ENCODE data around the gene RANBP3. TPM values are rescaled to one million over a fixed set of nuclear protein-coding genes. Genes with fewer than 3 reads are reported as not detected.

The RANBP3 gene
- polyA plus RNA-seq, 1 of the 3 experiments (the other 2 are of a cell fraction): 84.0 TPM

DNA sequence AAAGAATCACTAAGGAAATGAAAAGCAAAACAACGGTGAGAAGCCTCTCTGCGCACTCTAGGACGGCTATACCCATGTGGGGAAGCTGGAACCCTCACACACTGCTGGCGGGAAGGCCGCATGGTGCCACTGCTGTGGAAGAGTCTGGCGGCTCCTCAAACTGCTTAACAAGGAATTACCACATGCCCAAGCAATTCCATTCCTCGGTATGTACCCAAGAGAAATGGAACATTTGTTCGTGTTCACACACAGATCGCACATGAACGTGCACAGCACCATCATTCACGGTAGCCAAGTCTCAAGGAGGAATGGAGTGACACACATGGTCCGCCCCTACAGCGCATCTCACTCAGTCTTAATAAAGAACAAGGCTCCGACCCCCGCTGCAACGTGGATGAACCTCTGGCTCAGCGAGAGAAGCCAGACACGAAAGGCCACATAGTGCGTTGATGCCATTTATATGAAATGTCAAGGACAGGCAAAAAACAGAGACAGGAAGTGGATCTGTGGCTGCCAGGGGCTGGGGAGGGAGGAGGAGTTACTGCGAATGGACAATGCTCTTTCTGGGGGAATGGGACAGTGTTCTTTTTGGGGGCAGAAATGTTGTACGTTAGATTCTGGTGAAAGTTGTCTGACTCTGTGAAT lies 56.3 kb downstream of the RANBP3 start:
- peaks cover 12 to 76% of the 10 kb centered on the region in 2 experiments for H3K36me3 ChIP-seq (replicated peaks in 1 of 2; ENCODE audit: control insufficient read depth in 1 of 2, insufficient read depth in 2 of 2, low read length in 1 of 2)
- no peak for DNase-seq
- POLR2A ChIA-PET: no interaction called here

More for the DNA sequence above, 56.3 kb downstream of the RANBP3 start:
- Histone ChIP-seq H3K9me3 (no peaks in the 10 kb centered on the region), H3K9ac (no peak overlapping the region), H3F3A (replicated peaks; ENCODE audit: insufficient read depth) (no peaks in the 10 kb centered on the region), H2AFZ (ENCODE audit: low read depth) (no peak overlapping the region), H3K9me2 (no peaks in the 10 kb centered on the region), H3K79me2 (ENCODE audit: insufficient read depth) (no peaks in the 10 kb centered on the region), H4K20me1 (ENCODE audit: insufficient read depth) (no peaks in the 10 kb centered on the region), H3K4me1 (ENCODE audit: control insufficient read depth in 1 of 2, insufficient read depth in 2 of 2, low read depth in 1 of 2, low read length in 1 of 2) (peaks cover 0 to 11% of the 10 kb centered on the region in 2 experiments; a peak in 1 of 4 replicates), H3K4me3 (ENCODE audit: low read depth in 2 of 2, low read length in 1 of 2) (no peak overlapping the region), H3K27me3 (ENCODE audit: insufficient read depth) (no peaks in the 10 kb centered on the region), H3K4me2 (no peak overlapping the region), H3K27ac (ENCODE audit: low read depth in 2 of 2, low read length in 1 of 2) (no peak overlapping the region)
- 98% methylated on average over 20 of the region's 21 CpGs for WGBS (ENCODE audit: low lambda C conversion rate)
- CTCF ChIA-PET: interaction anchor here (0.8 to 2.0 kb wide), 4 partner anchors 10 to 118 kb away, joined by 3 to 7 read pairs (median 4); no protein-coding TSS in a partner anchor
- no peak for TF ChIP-seq RAD21 (IDR thresholded peaks at IDR 0.05; ENCODE audit: low read length)
- TF ChIP-seq, protein P1, sequence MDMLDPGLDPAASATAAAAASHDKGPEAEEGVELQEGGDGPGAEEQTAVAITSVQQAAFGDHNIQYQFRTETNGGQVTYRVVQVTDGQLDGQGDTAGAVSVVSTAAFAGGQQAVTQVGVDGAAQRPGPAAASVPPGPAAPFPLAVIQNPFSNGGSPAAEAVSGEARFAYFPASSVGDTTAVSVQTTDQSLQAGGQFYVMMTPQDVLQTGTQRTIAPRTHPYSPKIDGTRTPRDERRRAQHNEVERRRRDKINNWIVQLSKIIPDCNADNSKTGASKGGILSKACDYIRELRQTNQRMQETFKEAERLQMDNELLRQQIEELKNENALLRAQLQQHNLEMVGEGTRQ (IDR thresholded peaks at IDR 0.05; ENCODE audit: borderline replicate concordance, low read depth, low read length): no peak
- no peak for TF ChIP-seq FOSL2 (IDR thresholded peaks at IDR 0.05; ENCODE audit: borderline replicate concordance, low read depth)
- TF ChIP-seq POLR2AphosphoS5 (IDR thresholded peaks at IDR 0.05; ENCODE audit: low read depth, low read length): no peak
- TF ChIP-seq, protein P2, sequence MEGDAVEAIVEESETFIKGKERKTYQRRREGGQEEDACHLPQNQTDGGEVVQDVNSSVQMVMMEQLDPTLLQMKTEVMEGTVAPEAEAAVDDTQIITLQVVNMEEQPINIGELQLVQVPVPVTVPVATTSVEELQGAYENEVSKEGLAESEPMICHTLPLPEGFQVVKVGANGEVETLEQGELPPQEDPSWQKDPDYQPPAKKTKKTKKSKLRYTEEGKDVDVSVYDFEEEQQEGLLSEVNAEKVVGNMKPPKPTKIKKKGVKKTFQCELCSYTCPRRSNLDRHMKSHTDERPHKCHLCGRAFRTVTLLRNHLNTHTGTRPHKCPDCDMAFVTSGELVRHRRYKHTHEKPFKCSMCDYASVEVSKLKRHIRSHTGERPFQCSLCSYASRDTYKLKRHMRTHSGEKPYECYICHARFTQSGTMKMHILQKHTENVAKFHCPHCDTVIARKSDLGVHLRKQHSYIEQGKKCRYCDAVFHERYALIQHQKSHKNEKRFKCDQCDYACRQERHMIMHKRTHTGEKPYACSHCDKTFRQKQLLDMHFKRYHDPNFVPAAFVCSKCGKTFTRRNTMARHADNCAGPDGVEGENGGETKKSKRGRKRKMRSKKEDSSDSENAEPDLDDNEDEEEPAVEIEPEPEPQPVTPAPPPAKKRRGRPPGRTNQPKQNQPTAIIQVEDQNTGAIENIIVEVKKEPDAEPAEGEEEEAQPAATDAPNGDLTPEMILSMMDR (IDR thresholded peaks at IDR 0.05): no peak
- TF ChIP-seq GABPA (IDR thresholded peaks at IDR 0.05; ENCODE audit: low read depth): no peak
- TF ChIP-seq, protein P3, sequence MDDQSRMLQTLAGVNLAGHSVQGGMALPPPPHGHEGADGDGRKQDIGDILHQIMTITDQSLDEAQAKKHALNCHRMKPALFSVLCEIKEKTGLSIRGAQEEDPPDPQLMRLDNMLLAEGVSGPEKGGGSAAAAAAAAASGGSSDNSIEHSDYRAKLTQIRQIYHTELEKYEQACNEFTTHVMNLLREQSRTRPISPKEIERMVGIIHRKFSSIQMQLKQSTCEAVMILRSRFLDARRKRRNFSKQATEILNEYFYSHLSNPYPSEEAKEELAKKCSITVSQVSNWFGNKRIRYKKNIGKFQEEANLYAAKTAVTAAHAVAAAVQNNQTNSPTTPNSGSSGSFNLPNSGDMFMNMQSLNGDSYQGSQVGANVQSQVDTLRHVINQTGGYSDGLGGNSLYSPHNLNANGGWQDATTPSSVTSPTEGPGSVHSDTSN (IDR thresholded peaks at IDR 0.05): no peak
- TF ChIP-seq, protein P4, sequence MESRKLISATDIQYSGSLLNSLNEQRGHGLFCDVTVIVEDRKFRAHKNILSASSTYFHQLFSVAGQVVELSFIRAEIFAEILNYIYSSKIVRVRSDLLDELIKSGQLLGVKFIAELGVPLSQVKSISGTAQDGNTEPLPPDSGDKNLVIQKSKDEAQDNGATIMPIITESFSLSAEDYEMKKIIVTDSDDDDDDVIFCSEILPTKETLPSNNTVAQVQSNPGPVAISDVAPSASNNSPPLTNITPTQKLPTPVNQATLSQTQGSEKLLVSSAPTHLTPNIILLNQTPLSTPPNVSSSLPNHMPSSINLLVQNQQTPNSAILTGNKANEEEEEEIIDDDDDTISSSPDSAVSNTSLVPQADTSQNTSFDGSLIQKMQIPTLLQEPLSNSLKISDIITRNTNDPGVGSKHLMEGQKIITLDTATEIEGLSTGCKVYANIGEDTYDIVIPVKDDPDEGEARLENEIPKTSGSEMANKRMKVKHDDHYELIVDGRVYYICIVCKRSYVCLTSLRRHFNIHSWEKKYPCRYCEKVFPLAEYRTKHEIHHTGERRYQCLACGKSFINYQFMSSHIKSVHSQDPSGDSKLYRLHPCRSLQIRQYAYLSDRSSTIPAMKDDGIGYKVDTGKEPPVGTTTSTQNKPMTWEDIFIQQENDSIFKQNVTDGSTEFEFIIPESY (IDR thresholded peaks at IDR 0.05; ENCODE audit: borderline replicate concordance, low read depth): no peak
- no peak for TF ChIP-seq RCOR1 (IDR thresholded peaks at IDR 0.05; ENCODE audit: low read length)
- no peak for TF ChIP-seq SIN3A (IDR thresholded peaks at IDR 0.05; ENCODE audit: borderline replicate concordance, low read depth, low read length)
- TF ChIP-seq FOXM1 (IDR thresholded peaks at IDR 0.05; ENCODE audit: low read depth): no peak
- TF ChIP-seq, protein P5, sequence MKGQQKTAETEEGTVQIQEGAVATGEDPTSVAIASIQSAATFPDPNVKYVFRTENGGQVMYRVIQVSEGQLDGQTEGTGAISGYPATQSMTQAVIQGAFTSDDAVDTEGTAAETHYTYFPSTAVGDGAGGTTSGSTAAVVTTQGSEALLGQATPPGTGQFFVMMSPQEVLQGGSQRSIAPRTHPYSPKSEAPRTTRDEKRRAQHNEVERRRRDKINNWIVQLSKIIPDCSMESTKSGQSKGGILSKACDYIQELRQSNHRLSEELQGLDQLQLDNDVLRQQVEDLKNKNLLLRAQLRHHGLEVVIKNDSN (IDR thresholded peaks at IDR 0.05; ENCODE audit: borderline replicate concordance, low read depth): no peak
- TF ChIP-seq, protein P6, sequence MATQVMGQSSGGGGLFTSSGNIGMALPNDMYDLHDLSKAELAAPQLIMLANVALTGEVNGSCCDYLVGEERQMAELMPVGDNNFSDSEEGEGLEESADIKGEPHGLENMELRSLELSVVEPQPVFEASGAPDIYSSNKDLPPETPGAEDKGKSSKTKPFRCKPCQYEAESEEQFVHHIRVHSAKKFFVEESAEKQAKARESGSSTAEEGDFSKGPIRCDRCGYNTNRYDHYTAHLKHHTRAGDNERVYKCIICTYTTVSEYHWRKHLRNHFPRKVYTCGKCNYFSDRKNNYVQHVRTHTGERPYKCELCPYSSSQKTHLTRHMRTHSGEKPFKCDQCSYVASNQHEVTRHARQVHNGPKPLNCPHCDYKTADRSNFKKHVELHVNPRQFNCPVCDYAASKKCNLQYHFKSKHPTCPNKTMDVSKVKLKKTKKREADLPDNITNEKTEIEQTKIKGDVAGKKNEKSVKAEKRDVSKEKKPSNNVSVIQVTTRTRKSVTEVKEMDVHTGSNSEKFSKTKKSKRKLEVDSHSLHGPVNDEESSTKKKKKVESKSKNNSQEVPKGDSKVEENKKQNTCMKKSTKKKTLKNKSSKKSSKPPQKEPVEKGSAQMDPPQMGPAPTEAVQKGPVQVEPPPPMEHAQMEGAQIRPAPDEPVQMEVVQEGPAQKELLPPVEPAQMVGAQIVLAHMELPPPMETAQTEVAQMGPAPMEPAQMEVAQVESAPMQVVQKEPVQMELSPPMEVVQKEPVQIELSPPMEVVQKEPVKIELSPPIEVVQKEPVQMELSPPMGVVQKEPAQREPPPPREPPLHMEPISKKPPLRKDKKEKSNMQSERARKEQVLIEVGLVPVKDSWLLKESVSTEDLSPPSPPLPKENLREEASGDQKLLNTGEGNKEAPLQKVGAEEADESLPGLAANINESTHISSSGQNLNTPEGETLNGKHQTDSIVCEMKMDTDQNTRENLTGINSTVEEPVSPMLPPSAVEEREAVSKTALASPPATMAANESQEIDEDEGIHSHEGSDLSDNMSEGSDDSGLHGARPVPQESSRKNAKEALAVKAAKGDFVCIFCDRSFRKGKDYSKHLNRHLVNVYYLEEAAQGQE (IDR thresholded peaks at IDR 0.05; ENCODE audit: low read depth, low read length): no peak
- TF ChIP-seq, protein P7, sequence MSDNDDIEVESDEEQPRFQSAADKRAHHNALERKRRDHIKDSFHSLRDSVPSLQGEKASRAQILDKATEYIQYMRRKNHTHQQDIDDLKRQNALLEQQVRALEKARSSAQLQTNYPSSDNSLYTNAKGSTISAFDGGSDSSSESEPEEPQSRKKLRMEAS (IDR thresholded peaks at IDR 0.05; ENCODE audit: low read depth): no peak
